Kidney (tissue), 14 donors: ENCODE results near the gene ATAD2B. TPM values are rescaled to one million over a fixed set of nuclear protein-coding genes. Genes with fewer than 3 reads are reported as not detected.

Experiments used
- DNase-seq, 5 donors: peaks; one replicate each; pipeline ENCODE4 v3.0.0-alpha.2; 2013 to 2020
- FAIRE-seq: peaks from 2 replicates; lab custom pipeline; 2012; peaks lifted over from hg19 to GRCh38; lab: Jason Lieb, UNC
- H3K27ac ChIP-seq, 2 donors: one replicate each; pipeline ENCODE4 v1.7.0; 2013; ENCODE audit warnings: low read depth in 2 of 2, low read length in 2 of 2, inconsistent platforms in 1 of 2
- H3K27me3 ChIP-seq: one replicate; pipeline ENCODE4 v1.7.1; 2013; ENCODE audit warnings: low read length, inconsistent platforms; ENCODE audit not compliant: control insufficient read depth, insufficient read depth
- H3K36me3 ChIP-seq, 3 donors: one replicate each; pipeline versions ENCODE4 v1.7.0 to v1.7.1; 2013; ENCODE audit warnings: low read length in 3 of 3, control low read depth in 1 of 3, inconsistent platforms in 1 of 3; ENCODE audit not compliant: insufficient read depth in 3 of 3, control insufficient read depth in 2 of 3
- H3K4me1 ChIP-seq, 3 donors: one replicate each; pipeline versions ENCODE4 v1.7.0 to v1.7.1; 2013; ENCODE audit warnings: low read length in 3 of 3, inconsistent platforms in 1 of 3, low read depth in 1 of 3; ENCODE audit not compliant: control insufficient read depth in 2 of 3, insufficient read depth in 2 of 3
- H3K4me3 ChIP-seq, 3 donors: one replicate each; pipeline versions ENCODE4 v1.7.0 to v1.8.1; 2013; ENCODE audit warnings: low read length in 3 of 3, control low read depth in 1 of 3, inconsistent platforms in 1 of 3
- H3K9ac ChIP-seq, 3 donors: one replicate each; pipeline versions ENCODE4 v1.7.0 to v1.7.1; 2013; ENCODE audit warnings: low read length in 3 of 3, control low read depth in 1 of 3, inconsistent platforms in 1 of 3
- H3K9me3 ChIP-seq, 3 donors: one replicate each; pipeline versions ENCODE4 v1.7.0 to v1.7.1; 2013; ENCODE audit warnings: low read length in 3 of 3, control low read depth in 1 of 3, inconsistent platforms in 1 of 3; ENCODE audit not compliant: control insufficient read depth in 2 of 3, insufficient read depth in 1 of 3
- CTCF ChIP-seq: IDR thresholded peaks from 3 replicates; pipeline ENCODE4 v1.5.1; 2012; ENCODE audit warnings: mild to moderate bottlenecking, moderate library complexity, borderline replicate concordance; ENCODE audit not compliant: insufficient read depth; ENCODE audit errors: extremely low read depth
- intact Hi-C: fragments of 100-400 bp; cut with DNase I; formaldehyde crosslinking; loops from one replicate; pipeline ENCODE4 v1.11.1; 2022
- polyA plus RNA-seq: library from polyadenylated mRNA; stranded (reverse); fragments of 350-450 nt; fragmentation: Illumina TruSeq; extraction: RNeasy Lipid Tissue Mini Kit (QIAGEN cat#74804); gene quantifications from one replicate; pipeline ENCODE4 v1.2.3, GENCODE V29; 2014; ENCODE audit warnings: low read depth, low replicate concordance; ENCODE audit not compliant: insufficient read depth
- total RNA-seq: library from RNA; stranded (reverse); fragmentation: NEBNext Ultra II Directional; extraction: Animal tissue kit (Norgen Biotek cat#: 25700); gene quantifications from one replicate; pipeline ENCODE4 v1.2.1, GENCODE V29; 2021
- donor health status: control.
- donor health status: control.
- donor health status: control.
- donor health status: control.
- donor health status: control.
- donor health status: DM: yes; HTN: yes; CAD: no.
- donor health status: Normal renal cell carcinoma (clear cell type).

Gene ATAD2B
- total and polyA plus RNA-seq, 2 donors from 2014 or later, result 2.3 to 28.7 TPM

GRCh38 chr2:23835423-23835822 lies 91.5 kb downstream of the ATAD2B start:
- no peaks in the 10 kb centered on the region for H3K36me3 ChIP-seq
- no peak for TF ChIP-seq CTCF
- H3K4me3 ChIP-seq, result no peak overlapping the region
- H3K9me3 ChIP-seq, result no peaks in the 10 kb centered on the region
- DNase-seq, result no peak
- no peaks in the 10 kb centered on the region for H3K27me3 ChIP-seq
- intact Hi-C loops, result no loop called here
- no peaks in the 10 kb centered on the region for H3K4me1 ChIP-seq
- no peak overlapping the region for H3K9ac ChIP-seq
- no peak overlapping the region for H3K27ac ChIP-seq
- no peak for FAIRE-seq

- DNase-seq (no peak), FAIRE-seq (no peak)
- intact Hi-C loops, result no loop called here
- H3K27me3 ChIP-seq, result no peaks in the 10 kb centered on the region
- no peak overlapping the region for H3K27ac ChIP-seq
- no peak overlapping the region for H3K4me3 ChIP-seq
- no peak for TF ChIP-seq CTCF
- no peaks in the 10 kb centered on the region for H3K36me3 ChIP-seq
- no peaks in the 10 kb centered on the region for H3K9me3 ChIP-seq
- H3K9ac ChIP-seq, result no peak overlapping the region
- H3K4me1 ChIP-seq, result no peaks in the 10 kb centered on the region
Measured at GRCh38 chr2:23828986-23829385, 97.9 kb downstream of the ATAD2B start.

GRCh38 chr2:23828256-23828980 lies 98.5 kb downstream of the ATAD2B start:
- no peak for TF ChIP-seq CTCF
- DNase-seq, result no peak
- no peak overlapping the region for H3K27ac ChIP-seq
- H3K4me1 ChIP-seq, result no peaks in the 10 kb centered on the region
- no peaks in the 10 kb centered on the region for H3K9me3 ChIP-seq
- H3K27me3 ChIP-seq, result no peaks in the 10 kb centered on the region
- no peaks in the 10 kb centered on the region for H3K36me3 ChIP-seq
- intact Hi-C loops, result no loop called here
- no peak overlapping the region for H3K4me3 ChIP-seq
- no peak overlapping the region for H3K9ac ChIP-seq
- no peak for FAIRE-seq
